ENCODE measurements around the gene MAP4K5. TPM values are rescaled to one million over a fixed set of nuclear protein-coding genes. Genes with fewer than 3 reads are reported as not detected.

MAP4K5 gene
- total and polyA plus RNA-seq, 7 donors = 4.8 to 17.1 (median 14.6) TPM

DNA sequence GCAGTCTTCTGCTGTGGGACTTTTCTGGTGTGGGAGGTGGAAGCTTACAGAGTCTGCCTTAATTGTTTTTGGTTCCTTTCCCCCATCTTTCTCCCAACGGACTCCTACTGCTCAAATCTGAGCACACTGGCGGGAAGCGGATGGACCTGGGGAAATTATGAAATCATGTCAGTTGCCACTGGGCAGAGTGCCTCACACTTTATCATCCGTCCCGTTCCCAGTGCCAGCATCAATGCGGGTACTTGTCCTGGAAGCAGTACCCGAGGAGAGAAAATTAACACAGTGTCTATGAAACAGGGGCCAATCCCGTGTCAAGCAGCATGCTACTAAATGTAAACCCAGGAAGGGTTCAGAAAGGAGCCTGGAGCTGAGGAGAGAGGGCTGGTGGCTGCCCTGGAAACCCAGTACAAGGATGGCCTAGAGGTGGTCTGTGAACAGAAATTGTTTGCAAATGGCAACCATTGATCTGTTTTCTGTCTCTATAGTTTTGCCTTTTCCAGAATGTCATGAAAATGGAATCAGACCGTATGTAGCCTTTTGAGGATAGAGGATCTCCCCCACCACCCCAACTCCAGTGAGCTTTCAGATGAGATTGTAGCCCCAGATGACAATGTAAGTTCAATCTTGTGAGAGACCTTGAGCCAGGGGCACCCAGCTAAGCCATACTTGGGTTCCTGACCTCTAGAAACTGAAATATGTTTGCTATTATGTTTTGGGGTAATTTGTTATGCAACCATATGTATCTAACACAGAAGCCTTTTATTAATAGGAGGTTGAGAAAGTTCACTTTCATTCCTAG is 134.8 kb downstream of the MAP4K5 start:
- intact Hi-C loops (cut with DNase I) = no loop called here
- peak; percentile 49 to 70 (median 62) for ATAC-seq
- no peak for TF ChIP-seq CTCF (IDR thresholded peaks at IDR 0.05)
- Histone ChIP-seq H3K4me1 (peaks cover 5% of the 10 kb centered on the region), H3K36me3 (ENCODE audit: insufficient read depth in 1 of 2, low read depth in 1 of 2) (no peaks in the 10 kb centered on the region), H3K4me3 (peak overlapping the region; percentile 77), H3K27me3 (ENCODE audit: insufficient read depth in 3 of 3, low read length in 2 of 3) (no peaks in the 10 kb centered on the region), H3K9me3 (no peaks in the 10 kb centered on the region), H3K27ac (peak overlapping the region; percentile 66)
- 7 to 22% (median 12%) methylated on average over 9 of the region's 9 CpGs for WGBS, 3 donors
- peak; percentile 31 to 61 for DNase-seq

DNA sequence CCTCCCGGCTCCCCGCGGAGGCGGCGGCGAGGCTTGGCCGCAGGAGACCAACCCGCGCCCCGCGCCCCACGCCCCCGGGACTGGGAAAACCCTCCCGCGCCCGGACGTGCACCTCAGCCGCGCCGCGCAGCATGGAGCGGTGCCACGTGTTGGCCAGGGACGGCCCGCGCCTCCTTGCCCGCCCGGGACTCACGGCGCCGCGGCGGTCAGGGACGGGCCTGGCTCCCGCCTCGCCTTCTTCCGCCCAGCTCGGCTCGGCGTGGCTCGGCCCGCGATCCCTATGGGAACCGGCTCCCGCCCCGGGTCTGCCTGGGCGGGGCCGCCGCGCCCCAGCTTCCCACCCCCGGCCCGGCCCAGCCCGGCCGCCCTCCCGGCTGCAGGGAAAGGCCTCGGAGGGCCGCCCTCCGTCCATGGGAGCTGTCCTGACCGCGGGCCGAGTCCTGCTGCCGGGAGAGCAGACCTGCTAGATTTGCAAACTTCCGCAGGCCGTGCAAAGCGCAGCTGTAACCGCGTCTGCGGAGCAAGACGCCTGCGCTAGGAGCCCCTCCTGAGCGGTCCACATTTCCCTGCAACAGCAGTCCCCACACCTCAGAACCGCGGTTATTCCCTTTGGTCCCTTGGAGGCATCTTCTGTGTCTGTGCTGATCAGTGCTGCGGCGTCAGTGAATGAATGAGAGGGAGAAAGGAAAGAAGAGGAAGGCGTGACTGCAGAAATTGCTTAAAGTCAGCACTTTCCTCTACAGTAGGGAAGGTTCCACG is 135.6 kb downstream of the MAP4K5 start, which contains the start of gene CDKL1:
CDKL1 (minus strand) TSS at position 251 of the 759 bp plus-strand sequence. CDS start 1,013 bp downstream, outside the sequence.
- WGBS, 3 donors = 0 to 2% (median 1%) methylated on average over 57 to 77 of the region's 77 CpGs
- intact Hi-C loops (cut with DNase I) = no loop called here

GRCh38 chr14:50395448-50395847 is 136.9 kb downstream of the MAP4K5 start:
- H3K4me3 ChIP-seq = peak overlapping the region; percentile 77
- no peak for TF ChIP-seq CTCF (IDR thresholded peaks at IDR 0.05)
- no peaks in the 10 kb centered on the region for H3K27me3 ChIP-seq (ENCODE audit: insufficient read depth in 3 of 3, low read length in 2 of 3)
- no peaks in the 10 kb centered on the region for H3K36me3 ChIP-seq (ENCODE audit: insufficient read depth in 1 of 2, low read depth in 1 of 2)
- peaks cover 5% of the 10 kb centered on the region for H3K4me1 ChIP-seq
- no peaks in the 10 kb centered on the region for H3K9me3 ChIP-seq
- DNase-seq (no peak), ATAC-seq (no peak)
- H3K27ac ChIP-seq = no peak overlapping the region
- WGBS, 3 donors = 51 to 68% (median 53%) methylated on average over 5 of the region's 5 CpGs
- intact Hi-C loops (cut with DNase I) = no loop called here

More for the DNA sequence above, 135.6 kb downstream of the MAP4K5 start, which contains the start of gene CDKL1:
- H3K27ac ChIP-seq = peak within 1 kb of the TSS; percentile 66
- peak; percentile 77 to 86 (median 82) for ATAC-seq
- DNase-seq = peak; percentile 61 to 80
- H3K36me3 ChIP-seq (ENCODE audit: insufficient read depth in 1 of 2, low read depth in 1 of 2) = no peaks in the 10 kb centered on the region
- TF ChIP-seq CTCF (IDR thresholded peaks at IDR 0.05) = no peak
- H3K4me3 ChIP-seq = peak within 1 kb of the TSS; percentile 77
- no peaks in the 10 kb centered on the region for H3K27me3 ChIP-seq (ENCODE audit: insufficient read depth in 3 of 3, low read length in 2 of 3)
- H3K9me3 ChIP-seq = no peaks in the 10 kb centered on the region
- H3K4me1 ChIP-seq = peaks cover 5% of the 10 kb centered on the region

DNA sequence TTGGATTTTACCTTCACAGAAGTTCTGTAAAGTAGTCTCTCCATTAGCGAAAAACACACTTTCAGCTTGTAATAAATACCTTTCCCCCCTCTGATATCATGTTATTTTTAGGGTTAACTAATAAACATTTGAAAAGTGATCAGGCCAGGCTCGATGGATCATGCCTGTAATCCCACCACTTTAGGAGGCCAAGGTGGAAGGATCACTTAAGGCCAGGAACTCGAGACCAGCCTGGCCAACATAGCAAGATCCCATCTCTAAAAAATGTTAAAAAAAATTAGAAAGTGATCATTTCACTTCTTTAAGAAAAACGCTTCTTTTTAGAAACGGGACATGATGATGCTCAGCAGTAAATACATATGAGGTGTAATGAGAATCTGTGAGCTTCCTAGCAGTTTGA is 137.7 kb downstream of the MAP4K5 start:
- DNase-seq (no peak), ATAC-seq (no peak)
- H3K9me3 ChIP-seq = no peaks in the 10 kb centered on the region
- H3K27ac ChIP-seq = no peak overlapping the region
- no peaks in the 10 kb centered on the region for H3K36me3 ChIP-seq (ENCODE audit: insufficient read depth in 1 of 2, low read depth in 1 of 2)
- TF ChIP-seq CTCF (IDR thresholded peaks at IDR 0.05) = no peak
- peaks cover 5% of the 10 kb centered on the region for H3K4me1 ChIP-seq
- H3K4me3 ChIP-seq = no peak overlapping the region
- 92 to 94% (median 92%) methylated on average over 5 of the region's 5 CpGs for WGBS, 3 donors
- intact Hi-C loops (cut with DNase I) = no loop called here
- no peaks in the 10 kb centered on the region for H3K27me3 ChIP-seq (ENCODE audit: insufficient read depth in 3 of 3, low read length in 2 of 3)

Measured in psoas muscle (tissue), 8 donors.